ENCODE measurements around the gene DHH.

Gene DHH

DNA sequence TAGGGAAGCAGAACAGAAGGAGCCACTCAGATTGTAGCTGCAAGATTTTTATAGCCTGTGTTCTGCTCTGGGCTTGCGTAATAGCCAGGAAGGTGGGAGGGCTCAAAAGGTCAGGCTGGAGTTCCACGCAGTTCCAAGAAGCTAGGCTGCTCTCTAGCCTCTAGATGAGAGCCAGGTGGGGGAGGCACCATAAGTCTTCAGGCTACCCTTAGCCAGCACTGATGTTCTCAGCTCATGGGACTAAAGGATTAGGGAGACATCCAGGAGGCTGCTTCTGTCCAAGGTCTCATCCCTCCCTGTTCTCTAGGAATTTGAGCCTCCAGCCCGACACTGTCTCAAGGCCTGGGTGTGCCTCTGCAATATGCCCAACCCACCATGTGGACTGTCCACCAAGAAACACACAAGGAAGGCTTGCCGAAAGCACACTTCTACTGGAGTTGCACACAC lies 14.4 kb upstream of the DHH start:
- DNase-seq, result no peak

DNA sequence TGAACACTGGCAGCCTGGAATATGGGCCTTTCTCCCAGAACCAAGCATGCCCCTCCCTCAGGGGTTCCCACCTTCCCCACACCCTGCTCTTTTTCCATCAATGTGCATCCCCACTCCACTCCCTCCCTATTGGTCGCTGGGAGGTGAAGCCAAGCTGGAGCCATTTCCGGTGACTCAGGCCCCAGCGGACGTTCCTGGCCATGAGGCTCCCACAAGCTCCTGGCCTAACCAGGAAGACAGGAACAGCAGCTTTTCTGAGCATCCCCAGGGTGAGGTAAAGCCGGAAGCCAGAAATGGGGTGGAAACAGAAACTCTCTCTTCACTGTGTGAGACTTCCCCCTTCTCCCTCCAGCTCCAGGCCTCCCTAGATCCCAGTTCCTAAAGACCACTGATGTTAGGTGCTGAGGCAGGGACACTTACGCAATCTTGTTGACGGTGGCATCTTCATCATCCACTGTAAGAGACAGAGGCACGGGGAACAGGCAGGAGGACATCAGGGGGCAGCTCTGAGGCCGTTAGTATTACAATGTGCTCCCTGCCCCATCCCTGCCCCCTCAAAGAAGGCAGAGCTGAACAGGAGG lies 11.0 kb upstream of the DHH start:
- DNase-seq, result no peak

DNA sequence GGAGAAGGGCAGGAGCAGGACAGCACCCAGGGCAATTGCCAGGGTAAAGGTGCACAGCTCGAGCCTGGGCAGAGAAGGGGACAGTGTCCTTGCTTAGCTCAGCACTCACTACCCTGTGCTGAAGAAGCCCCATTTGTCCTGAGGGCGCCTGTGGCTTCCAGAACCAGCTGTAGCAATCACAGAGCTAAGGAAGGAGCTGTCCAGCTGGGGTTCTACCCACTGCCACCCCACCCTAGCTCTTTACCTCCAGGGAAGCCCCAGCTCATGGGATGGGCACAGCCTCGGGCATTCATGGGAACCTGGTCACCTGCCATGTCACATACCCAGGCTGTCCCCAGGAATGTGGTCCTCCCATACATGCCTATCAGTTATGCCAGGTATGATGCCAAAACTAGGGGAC lies 10.2 kb upstream of the DHH start:
- no peak for DNase-seq

DNA sequence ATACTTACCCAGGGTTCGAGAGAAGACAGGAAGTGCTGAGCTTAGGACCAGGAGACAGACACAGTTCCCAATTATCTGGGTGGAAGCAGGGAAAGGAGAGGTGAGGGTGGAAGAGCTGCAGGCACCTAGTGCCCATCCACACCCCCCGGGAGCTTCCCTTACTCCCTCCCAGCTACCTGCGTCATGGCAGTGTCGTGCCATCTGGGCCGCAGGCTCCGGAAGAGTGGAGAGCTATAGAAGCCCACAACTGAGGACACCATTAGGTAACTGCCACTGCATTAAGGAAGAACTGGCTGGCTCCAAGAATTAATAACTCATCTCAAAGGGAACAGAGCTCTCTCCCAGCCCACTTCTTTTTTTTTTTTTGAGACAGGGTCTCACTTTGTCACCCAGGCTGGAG lies 5.8 kb upstream of the DHH start:
- DNase-seq, result no peak

DNA sequence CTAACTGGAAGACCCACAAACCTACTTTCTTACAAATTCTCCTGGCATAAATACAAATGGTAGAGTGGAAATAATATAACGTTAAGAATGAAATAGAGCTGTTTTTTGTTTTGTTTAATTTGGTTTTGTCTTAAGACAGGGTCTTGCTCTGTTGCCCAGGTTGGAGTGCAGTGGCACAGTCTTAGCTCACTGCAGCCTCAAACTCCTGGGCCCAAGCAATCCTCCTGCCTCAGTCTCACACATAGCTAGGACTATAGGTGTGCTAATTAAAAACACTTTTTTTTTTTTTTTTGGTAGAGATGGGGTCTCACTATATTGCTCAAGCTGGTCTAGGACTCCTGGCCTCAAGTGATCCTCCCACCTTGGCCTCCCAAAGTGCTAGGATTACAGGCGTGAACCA lies 4.1 kb upstream of the DHH start:
- no peak for DNase-seq

DNA sequence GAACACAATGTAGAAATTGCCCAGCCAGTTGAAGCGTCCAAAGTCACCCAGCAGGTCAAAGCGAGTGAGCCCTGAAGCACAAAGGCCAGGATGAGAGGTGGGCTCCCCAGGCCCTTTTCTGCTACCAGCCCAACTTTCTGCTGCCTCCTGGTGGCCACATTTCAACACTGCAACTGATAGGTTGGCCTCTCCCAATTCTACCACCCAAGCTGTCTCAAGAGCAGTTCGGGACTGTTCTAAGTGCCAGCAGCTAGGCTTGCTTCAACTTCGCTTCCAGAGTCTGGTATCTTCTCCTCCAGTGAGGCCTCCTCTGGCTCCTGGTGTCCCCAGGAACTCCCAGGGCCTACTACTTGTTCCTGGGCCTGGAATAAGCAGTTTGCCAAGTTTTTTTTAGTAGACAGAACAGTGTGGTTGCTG lies 3.4 kb upstream of the DHH start:
- DNase-seq, result peak; percentile 26 to 31

DNA sequence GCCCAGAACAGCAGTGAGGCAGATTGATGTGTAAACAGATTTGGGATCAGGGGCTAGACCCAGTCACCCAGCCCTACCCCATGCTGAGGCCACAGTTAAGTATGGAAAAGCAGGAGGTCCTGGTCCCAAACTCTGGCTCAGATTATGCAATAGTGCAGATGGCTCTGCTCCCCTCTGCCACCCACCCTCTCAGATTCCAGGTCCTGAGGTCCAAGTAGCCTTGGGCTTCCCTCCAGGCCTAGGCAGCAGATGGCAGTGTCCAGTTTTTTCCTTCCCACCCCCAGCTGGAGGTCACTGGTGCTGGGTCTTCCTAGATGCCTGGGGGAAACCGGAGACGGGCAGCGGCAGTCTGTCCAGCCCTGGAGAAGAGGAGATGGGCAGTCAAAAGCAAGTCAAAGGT lies 2.8 kb upstream of the DHH start:
- no peak for DNase-seq

DNA sequence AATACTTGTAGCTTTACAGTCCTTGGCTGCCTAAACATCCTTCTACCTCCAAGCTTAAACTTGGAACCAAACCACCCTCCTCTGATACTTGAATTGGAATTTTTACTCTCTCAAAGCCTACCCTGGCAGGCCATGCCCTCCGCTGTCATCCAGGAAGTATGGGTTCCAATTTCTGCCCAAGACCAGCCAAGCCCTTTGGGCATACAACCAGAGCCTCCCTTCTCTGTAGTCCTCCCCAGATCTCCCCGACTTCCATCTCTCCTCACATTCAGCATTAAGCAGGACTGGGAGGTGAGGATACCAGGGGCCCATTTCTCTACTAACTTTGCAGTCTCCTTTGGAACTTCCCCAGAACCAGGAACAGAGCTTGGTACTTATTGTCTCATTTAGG lies 369 bp upstream of the DHH start:
- no peak for DNase-seq

DNA sequence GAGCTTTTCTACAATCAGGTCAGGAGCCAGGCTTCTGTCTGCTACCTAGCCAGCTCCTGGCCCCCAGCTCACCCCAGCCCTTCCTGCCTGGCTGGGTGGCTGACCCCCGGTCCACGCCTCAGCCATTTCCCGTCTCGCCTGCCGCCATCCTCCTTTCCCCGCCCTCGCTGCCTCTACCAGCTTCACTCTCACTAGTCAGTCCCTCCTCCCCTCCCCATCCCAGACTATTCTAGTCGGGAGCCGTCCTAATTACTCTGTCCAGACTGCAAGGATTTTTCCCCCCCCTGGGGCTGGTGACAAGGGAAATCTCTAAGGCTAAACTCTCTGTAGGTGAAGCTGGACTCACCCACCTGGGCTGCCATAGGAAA lies 825 bp downstream of the DHH start:
- no peak for DNase-seq

DNA sequence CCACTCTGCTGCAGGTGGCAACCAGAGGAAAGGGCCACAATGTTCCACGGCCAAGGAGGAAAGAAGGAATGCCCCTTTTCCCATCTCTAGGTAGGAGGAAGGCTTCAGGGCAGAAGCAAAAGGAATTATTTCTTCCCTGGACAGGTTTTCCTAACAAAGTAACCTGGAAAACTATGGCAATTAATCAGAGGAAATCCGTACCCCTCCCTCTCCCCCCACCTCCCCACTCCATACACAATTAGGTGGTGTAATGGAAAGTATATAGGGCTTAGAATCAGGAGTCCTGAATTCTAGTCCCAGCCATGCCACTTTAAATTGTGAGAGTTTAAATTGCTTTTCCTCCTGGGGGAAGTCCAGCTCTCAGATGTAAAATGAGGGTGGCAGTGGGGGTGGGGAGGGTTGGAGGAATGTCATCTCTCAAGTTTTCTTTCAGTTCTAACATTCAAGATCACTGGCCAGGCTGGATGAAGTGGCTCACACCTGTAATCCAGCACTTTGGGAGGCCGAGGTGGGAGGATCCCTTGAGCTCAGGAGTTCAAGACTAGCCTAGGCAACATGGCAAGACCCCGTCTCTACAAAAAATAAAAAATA lies 1.7 kb downstream of the DHH start:
- DNase-seq, result no peak

DNA sequence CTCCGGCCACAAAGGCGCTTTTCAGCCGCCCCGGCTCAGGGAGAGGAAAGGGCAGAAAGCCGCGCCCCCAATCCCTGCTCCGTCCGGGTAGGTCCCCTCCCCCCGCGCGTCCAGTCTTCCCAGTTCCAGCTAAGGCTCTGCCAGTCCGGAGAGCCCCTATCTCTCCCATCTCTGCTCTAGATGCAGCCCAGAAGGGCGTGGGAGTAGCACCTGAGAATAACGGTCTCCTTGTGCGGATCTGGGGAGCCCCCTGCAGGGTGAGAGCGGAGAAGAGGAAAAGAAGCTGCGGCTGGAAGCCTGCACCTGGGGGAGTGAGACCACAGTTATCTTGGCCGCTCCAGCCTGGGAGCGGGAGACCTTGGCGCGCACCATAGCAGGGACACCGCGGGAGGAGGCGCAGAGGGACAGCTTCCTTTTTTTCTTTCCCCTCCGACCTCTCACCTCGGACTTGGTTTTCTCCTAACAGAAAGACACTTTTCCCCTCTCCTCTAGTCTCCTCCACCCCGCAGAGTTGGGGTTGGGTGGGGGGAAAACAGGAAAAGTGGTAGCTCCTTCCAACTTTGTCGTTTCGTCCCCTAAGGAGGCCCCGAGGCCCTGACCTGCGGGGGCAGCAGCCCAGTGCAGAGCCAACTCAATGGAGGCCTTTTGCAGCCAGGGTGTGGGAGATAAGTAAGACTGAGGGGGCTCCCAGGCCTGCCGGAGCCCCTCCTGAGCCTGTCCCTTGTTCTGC lies 2.4 kb downstream of the DHH start:
- no peak for DNase-seq

DNA sequence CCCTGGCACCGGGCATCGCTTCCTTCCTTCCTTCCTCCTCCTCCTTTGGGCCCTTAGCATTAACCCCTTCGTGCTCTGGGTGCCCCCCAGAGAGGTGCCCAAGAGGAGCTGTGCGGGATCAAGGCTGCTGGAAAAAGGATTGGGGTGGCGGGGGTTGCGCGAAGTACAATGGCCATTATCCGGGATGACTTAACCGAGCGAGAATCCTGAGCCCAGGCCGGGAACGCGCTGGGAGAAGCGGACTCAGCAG lies 2.8 kb downstream of the DHH start:
- no peak for DNase-seq

DNA sequence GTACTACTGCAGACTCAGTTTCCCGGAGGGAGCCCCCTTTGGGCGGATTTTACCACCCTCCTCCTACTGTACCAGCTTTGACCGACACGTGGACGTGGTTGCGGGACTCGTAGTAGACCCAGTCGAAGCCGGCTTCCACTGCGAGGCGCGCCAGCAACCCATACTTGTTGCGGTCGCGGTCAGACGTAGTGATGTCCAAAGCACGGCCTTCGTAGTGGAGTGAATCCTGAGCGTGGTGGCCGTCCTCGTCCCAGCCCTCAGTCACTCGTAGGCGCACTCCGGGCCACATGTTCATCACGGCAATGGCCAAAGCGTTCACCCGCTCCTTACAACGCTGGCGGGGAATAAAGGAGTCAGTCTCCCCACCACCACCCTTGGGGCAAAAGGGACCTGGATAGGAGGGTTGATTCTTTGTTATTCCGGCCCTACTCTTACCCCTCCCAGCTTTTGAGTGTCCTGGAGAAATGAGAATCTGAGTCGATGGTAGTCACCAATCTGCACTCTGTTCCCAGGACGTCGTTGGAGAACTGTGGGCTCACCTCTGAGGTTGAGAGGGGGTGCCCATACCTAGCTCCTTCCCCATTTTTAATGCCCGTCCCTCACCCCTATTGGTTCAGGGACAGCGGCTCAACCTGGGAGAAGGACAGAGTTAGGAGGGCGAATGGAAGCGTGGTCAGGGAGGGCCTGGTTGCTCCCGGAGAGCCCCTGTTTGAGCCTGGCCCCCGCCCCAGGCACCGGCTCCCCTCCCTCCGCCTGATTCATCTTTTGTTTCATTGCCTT lies 3.4 kb downstream of the DHH start:
- no peak for DNase-seq

DNA sequence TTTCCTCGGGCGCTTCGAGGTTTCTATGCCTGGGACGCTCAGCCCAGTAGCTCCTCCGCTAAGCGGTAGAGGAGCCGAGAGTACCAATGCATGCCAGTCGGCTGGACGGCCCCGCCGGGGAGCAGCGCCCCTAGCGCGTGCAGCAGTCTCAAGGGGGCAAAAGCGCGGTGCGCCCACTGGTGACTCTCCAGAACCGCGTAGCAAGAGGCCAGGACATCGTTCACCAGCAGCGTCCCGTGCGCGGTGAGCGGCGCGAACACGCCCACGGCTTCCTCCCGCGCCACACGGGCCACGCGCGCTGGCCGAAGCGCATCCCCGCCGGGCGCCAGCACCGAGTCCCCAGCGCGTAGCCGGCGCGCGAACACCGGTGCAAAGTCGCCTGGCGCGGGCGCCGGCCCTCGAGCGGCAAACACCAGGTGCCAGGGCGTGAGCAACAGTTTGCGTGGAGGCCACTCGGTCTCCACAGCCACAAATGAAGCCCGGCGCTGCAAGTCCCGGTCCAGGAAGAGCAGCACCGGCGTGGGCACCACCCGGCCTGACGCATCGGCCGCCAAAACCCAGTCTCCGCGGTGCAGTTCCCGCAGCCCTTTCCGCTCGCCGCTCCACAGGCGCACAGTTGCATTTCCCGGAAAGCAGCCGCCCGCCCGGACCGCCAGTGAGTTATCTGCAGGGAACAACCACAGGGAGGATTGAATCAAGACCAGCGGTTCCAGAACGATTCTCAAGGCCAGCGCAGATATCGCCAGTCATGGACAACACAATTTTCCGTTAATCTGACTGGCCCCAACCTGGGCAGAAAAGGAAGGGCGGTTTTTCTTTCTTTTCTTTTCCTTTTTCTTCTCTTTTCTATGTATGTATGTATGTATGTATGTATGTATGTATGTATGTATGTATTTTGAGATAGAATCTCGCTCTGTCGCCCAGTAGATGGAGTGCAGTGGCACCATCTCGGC lies 4.5 kb downstream of the DHH start:
- peak in 1 of 2 experiments; percentile 32 for DNase-seq

DNA sequence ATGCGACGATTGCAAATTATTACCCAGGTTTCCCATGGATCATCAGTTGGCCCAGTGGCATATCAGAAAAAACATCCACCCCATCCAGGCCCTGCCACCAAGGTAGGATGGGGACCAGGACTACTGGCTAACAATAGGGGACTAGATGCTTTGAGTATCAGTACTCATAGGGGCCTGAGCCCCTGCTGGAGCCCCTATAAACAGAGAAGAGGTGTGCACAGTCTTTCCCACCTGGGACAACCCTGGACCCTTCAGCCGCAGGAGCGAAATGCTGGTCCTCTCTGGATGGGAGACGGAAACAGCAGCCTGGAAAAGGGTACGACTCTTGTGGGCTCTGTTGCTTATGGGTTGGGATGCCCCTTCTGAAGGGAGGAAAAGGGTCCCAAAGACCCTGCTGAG lies 5.7 kb downstream of the DHH start:
- DNase-seq, result no peak

DNA sequence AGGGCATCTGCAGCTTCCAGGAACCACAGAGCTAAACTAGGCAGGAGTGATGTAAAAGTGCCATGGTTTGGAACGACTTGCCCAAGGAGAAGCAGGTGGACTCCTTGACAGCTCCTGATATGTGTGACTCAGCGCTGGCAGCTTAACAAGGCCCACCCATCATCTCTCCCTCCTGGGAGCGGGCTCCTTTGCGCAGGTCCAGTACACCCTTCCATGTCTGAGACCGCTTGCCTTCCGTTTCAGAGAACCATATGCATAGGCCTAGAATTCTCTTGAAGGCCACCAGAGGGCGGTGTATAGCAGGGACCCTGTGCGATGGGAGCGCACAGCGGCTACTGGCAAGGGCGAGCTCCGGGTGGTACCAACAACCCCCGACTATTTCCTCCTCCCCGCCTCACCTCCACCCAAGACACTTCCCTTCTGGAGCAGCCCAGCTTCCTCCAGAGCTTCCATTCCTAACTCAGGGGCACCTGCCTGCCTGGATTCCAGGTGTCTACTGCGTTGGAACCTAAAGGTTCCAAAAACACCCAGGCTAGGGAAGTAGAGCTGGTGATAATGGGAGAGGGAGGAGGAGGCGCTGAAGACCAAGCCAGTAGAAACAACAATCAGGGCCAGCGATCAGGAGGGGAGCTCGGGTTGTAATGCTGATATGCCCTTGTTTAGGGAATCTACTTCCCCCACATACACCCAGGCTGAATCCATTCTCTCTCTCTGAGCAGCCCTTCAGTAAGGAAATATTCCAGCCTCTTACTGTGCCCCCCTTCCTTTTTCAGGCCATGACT lies 6.3 kb downstream of the DHH start:
- peak; percentile 90 to 93 for DNase-seq

DNA sequence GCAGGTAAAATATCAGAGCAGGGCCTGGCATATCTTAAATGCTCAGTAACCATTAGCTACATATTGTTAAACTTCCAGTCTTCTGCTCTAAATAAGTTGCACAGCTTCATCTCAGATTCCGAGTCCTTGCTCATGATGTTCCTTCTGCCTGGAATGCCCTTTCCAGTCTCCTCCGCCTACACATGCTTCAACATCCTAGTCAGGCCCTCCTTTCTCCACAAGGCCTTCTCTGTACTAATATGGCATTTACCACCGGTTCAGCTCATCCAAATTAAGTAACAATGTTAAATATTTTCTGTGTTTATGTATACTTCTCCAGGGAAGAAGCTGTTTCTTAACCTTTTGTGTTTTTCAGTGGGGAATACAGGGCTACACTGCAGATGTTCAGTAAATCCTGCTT lies 8.5 kb downstream of the DHH start:
- DNase-seq, result no peak

DNA sequence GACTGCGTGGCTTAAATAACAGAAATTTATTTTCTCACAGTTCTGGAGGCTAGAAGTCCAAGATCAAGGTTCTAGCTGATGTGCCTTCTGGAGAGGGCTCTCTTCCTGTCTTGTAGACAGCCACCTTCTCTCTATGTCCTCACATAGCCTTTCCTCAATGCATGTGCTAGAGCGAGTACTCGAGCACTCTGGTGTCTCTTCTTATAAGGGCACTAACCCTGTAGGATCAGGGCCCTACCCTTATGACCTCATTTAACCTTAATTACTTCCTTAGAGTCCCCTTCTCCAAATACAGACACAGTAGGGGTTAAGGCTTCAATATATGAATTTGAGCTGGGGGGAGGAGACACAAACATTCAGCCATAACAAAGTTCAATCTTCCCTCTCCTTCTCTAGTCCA lies 10.2 kb downstream of the DHH start:
- no peak for DNase-seq

DNA sequence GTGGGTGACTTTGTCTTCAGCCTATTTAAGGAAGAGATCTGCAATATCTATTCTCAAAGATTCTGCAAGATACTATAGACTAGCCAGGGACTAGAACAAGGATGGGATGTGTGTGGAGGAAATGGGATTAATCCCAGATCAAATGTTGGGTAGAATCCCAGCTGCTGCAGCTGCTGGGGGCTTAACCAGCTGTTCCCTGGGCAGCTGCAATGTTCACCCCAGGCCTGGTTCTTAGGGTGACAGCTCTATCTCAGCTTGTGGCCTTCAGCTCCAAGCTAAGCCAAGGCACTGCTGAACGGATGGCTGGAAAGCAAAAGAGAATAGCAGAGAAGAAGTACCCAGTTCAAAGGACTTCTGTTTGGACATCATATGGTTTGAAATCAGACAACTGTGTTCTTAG lies 14.8 kb downstream of the DHH start:
- no peak for DNase-seq

DNA sequence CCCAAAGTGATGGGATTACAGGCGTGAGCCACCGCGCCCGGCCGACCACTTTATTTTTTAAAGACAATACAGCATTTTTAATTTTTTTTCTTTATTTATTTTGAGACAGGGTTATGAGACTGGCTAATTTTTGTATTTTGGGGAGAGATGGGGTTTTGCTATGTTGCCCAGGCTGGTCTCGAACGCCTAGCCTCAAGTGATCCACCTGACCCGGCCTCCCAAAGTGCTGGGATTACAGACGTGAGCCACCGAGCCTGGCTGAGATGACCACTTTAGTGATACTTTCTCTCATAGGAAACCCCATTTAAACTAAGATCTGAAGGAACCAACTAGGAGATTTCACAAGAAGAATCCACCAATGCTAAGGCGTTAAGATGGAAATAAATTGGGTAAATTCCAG lies 23.6 kb downstream of the DHH start:
- no peak for DNase-seq

DNA sequence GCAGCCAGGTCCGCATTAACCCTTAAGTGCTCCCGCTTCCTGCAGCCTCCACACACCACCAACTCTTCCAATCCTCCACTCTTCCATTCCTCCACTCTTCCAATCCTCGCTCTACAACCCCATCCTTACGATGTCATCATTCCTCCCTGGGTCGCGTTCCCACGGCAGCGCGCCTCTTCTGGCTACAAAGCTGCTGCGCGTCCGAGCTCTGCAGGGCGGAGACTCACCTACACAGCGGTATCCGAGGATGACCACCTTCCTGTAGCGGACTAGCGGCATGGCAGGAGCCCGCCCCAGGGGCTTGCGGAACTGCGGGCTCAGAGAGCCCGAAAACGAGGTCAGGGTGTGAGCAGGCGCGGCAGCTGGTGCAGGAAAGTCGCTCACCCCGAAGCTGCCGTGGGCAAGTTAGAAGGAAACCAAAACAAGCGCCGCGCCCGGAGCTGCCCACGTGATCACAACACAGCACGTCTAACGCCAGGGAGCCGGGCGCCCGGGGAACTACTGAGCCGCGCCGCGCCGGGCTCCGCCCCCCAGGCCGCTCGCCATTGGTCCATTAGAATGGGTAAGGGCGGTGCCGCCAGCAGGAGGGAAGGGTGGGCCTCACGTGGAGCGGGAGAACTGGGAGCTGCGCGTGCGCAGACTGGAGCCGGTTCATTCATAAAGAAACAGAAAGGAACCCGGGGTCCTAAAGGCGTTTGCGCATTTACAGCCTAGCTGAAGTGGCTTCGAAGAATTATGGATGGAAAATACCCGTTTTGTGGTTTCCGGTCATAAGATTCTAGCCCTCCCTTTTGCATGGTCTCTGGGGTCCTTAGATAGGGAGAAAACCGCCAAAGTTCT lies 24.9 kb downstream of the DHH start, which contains the start of gene RHEBL1:
RHEBL1 (minus strand) TSS at position 473 of the 840 bp plus-strand sequence; CDS start at position 279, 194 bp downstream.
- peak; percentile 97 to 99 for DNase-seq

All from NCI-H2081 (cell line).